Measurements from ENCODE around the gene FAH.

DNA sequence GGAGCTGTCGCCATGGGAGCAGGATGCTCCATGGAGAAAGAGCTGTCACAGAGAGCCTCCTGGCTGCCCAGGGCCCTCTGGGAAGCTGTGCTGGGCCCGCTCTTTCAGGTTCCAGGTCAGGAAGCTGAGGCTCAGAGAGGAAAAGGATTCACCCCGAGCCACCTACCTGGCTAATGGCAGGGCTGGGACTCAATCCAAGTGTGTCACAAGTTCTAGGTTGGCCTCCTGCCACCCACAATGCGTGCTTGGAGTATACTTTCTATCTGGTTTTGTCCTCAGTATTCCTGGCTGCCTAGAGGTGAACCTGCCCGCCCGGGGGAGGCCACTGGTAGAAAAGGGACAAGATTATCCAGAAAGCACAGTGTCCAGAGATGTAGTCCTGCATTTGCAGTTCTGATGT, 23.6 kb downstream of the FAH start:
- TF ChIP-seq, protein P1, sequence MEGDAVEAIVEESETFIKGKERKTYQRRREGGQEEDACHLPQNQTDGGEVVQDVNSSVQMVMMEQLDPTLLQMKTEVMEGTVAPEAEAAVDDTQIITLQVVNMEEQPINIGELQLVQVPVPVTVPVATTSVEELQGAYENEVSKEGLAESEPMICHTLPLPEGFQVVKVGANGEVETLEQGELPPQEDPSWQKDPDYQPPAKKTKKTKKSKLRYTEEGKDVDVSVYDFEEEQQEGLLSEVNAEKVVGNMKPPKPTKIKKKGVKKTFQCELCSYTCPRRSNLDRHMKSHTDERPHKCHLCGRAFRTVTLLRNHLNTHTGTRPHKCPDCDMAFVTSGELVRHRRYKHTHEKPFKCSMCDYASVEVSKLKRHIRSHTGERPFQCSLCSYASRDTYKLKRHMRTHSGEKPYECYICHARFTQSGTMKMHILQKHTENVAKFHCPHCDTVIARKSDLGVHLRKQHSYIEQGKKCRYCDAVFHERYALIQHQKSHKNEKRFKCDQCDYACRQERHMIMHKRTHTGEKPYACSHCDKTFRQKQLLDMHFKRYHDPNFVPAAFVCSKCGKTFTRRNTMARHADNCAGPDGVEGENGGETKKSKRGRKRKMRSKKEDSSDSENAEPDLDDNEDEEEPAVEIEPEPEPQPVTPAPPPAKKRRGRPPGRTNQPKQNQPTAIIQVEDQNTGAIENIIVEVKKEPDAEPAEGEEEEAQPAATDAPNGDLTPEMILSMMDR (IDR thresholded peaks at IDR 0.05; ENCODE audit: borderline replicate concordance, extremely low read depth, low read length, poor library complexity, severe bottlenecking) = no peak
- no peak for TF ChIP-seq EZH2 (IDR thresholded peaks at IDR 0.05; ENCODE audit: borderline replicate concordance, low read depth, low read length, severe bottlenecking)
